Endometrial microvascular endothelial cells (primary cell): ENCODE results near the gene RPL36AL. TPM values are rescaled to one million over a fixed set of nuclear protein-coding genes. Genes with fewer than 3 reads are reported as not detected.

Source experiments
- in situ Hi-C: cut with HindIII; loops from 2 replicates; pipeline ENCODE4 v1.10.0; 2017; ENCODE audit warnings: low sequenced_read_pairs, low pct_unique_long_range_greater_than_20kb; ENCODE audit errors: inconsistent ontology term
- total RNA-seq: library from RNA; depleted of rRNA; stranded (reverse); fragments of >200 nt; gene quantifications from one replicate; pipeline ENCODE4 v1.2.3, GENCODE V29; 2015; ENCODE audit errors: inconsistent ontology term

The RPL36AL gene
- total RNA-seq, 1 donor from 2014 or later: 146 TPM

DNA sequence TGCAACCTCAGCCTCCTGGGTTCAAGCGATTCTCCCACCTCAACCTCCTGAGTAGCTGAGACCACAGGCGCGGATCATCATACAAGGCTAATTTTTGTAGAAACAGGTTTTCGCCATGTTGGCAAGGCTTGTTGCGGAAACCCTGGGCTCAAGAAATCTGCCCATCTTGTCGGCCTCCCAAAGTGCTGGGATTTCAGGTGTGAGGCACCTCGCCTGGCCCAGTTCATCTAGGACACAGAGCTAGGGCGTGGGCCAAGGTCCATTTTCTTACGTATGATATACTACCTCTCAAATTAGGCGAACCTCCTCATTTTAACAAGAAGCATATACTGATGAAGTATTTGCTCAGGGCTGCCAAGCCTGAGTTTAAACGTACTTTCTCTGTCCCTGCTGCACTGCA, 36.4 kb downstream of the RPL36AL start:
- in situ Hi-C loops: no loop called here

DNA sequence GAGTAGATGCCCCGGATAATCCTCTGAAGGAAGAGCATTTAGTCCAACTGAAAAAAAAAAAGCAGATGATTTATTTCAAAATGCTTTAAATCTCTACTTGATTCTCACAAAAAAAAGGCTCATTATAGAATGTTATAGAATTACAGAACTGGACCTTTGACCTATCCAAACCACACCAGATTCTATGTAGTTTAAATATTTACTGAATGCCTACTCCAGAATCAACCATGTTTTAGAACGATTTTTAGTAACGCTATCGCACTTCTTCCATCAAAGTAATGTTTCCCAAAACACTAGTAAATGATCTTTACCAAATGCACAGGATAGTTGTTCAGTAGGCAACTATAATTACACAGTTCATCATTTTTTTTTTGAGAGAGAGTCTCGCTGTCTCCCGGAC, 36.8 kb downstream of the RPL36AL start:
- in situ Hi-C loops: no loop called here

GRCh38 chr14:49582113-49582977, 38.1 kb downstream of the RPL36AL start:
- in situ Hi-C loops: no loop called here

DNA sequence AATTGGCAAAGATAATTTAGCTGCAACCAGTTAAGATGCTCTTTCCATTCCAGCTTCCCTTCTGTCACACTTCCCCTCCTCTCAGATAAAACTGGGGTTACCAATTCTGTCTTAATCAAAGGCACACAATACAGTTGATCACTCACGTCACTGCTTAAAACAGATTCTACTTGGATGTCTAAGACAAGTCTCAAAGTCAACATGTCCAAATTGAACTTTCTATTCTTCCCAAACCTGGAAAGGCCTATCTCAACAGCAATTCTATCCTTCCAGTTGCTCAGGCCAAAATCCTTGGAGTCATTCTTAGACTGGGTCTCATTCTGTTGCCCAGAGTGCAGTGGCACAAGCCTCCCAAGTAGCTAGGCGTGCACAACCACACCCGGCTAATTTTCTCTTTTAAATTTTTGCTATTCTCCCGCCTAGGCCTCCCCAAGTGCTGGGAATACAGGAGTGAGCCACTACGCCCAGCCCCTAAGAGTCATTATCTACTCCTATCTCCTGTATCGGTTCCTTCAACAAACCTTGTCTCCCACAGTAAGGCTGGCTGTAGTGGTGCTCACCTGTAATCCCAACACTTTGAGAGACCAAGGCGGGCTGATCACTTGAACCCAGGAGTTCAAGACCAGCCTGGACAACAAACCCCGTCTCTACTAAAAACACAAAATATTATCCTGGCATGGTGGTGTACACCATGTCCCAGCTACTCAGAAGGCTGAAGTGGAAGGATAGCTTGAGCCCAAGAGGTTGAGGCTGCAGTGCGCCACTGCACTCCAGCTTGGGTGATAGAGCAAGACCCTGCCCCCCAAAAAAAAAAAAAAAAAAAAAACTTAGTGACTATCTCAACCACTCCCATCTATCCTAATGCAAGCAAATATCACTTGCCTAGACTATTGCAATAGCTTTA, 39.0 kb downstream of the RPL36AL start:
- in situ Hi-C loops: no loop called here

GRCh38 chr14:49579841-49580240, 40.6 kb downstream of the RPL36AL start:
- in situ Hi-C loops: no loop called here

DNA sequence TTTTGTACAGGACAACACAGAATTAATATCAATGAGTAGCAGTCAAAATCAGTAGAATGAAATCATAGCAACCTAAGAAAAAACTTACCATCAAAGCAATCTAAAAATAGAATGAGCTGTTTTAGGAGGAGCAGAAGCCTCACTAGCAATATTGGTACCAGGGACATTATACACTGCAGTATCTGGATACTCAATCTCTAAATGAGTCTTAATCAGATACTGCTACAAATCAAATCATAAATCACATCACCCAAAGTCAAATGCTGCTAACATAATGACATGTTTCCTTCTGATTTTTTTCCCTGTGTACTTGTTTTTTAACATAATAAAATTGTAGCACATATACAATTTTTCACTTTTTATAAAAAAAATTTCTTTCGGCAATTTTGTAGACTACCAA, 42.3 kb downstream of the RPL36AL start:
- in situ Hi-C loops: no loop called here

GRCh38 chr14:49574038-49574437, 46.4 kb downstream of the RPL36AL start:
- in situ Hi-C loops: no loop called here

DNA sequence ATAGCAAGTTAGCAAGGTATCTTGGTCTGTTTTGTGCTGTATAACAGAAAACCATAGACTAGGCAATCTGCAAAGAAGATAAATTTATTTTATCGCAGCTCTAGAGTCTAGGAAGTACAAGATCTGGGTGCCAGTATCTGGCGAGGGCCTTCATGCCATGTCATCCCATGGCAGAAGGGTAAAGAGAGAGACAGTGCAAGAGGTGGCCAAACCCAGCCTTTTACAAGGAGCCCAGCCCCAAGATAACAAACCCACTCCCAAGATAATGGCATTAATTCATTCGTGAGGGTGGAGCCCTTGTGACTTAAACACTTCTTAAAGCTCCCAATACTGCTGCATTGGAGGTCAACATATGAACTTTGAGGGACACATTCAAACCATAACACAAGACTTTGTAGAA, 51.1 kb downstream of the RPL36AL start:
- in situ Hi-C loops: no loop called here

Other genes starting within 250 kb of the RPL36AL start
- gene RPS29, start 34.2 kb downstream of the RPL36AL start, total RNA-seq: 7,038 TPM
- 29.9 TPM for gene LRR1, start 21.7 kb downstream of the RPL36AL start, total RNA-seq
- 94.1 TPM for gene MGAT2, start 173 bp upstream of the RPL36AL start, total RNA-seq
- 3.9 TPM for gene DNAAF2, start 14.6 kb upstream of the RPL36AL start, total RNA-seq
- gene POLE2, start 67.6 kb upstream of the RPL36AL start, total RNA-seq: 20.7 TPM
- gene KLHDC1, start 72.5 kb upstream of the RPL36AL start, total RNA-seq: 0.37 TPM
- 19.8 TPM for gene KLHDC2, start 147.5 kb upstream of the RPL36AL start, total RNA-seq
- gene NEMF, start 232.2 kb upstream of the RPL36AL start, total RNA-seq: 30.6 TPM